ENCODE measurements around the gene DNAJC16. TPM values are rescaled to one million over a fixed set of nuclear protein-coding genes. Genes with fewer than 3 reads are reported as not detected.
"Not testable (repeated sequence)": the region's sequence is repeated elsewhere in the genome, so short reads cannot be mapped to it uniquely, and the experiment has no call there.

DNAJC16 gene
- total RNA-seq, 1 donor from 2014 or later, result 32.5 TPM

DNA sequence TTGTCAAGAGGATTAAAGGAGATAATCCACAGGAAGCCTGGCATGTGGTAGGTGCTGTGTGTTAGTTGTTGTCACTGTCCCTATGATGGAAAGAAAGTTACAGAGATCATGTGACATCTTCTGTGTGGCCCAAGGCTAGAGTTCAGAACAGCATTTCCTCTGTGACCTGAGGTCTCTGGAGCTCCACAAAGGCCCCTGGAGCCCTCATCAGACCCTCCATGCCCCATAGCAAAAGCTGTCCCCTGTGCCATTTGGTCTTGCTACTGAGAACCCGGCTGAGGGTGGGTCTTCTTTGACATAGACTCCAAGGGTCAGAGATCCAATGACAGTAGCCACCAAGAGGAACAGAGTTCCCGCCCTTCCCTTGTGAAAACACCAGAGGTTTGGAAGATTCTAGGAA, 42.7 kb upstream of the DNAJC16 start:
- Mint-ChIP-seq H3K27ac (ENCODE audit: unreplicated experiment) (no peak overlapping the region), H3K4me1 (ENCODE audit: low read depth, unreplicated experiment) (peaks cover 10% of the 10 kb centered on the region), H3K4me3 (ENCODE audit: unreplicated experiment) (no peak overlapping the region), H3K27me3 (ENCODE audit: unreplicated experiment) (peaks cover 12% of the 10 kb centered on the region), H3K9me3 (ENCODE audit: unreplicated experiment) (peaks cover 11% of the 10 kb centered on the region), H3K36me3 (ENCODE audit: unreplicated experiment) (peaks cover 12% of the 10 kb centered on the region)
- DNase-seq, result no peak
- TF ChIP-seq, protein P1, sequence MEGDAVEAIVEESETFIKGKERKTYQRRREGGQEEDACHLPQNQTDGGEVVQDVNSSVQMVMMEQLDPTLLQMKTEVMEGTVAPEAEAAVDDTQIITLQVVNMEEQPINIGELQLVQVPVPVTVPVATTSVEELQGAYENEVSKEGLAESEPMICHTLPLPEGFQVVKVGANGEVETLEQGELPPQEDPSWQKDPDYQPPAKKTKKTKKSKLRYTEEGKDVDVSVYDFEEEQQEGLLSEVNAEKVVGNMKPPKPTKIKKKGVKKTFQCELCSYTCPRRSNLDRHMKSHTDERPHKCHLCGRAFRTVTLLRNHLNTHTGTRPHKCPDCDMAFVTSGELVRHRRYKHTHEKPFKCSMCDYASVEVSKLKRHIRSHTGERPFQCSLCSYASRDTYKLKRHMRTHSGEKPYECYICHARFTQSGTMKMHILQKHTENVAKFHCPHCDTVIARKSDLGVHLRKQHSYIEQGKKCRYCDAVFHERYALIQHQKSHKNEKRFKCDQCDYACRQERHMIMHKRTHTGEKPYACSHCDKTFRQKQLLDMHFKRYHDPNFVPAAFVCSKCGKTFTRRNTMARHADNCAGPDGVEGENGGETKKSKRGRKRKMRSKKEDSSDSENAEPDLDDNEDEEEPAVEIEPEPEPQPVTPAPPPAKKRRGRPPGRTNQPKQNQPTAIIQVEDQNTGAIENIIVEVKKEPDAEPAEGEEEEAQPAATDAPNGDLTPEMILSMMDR (IDR thresholded peaks at IDR 0.05; ENCODE audit: partially characterized antibody, unreplicated experiment), result no peak

DNA sequence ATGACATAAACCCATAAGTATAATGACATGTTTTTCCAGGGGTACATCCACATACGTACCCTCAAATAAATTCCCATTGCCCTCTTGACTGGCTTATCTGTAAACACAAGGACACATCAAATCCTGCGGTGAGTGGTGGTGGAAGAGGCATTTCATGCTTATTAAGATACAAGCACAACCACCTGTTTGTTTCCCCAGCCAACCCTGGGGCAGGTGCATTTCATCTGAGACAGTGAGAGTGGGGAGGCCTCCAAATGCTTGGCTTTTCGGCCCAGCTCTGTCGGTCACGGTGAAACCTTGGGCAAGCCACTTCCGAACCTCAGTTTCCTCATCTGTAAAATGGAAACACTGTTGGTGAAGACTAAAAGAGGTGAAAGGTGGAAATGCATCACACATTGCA, 42.2 kb upstream of the DNAJC16 start:
- DNase-seq; H3K27ac Mint-ChIP-seq (ENCODE audit: unreplicated experiment); H3K4me3 Mint-ChIP-seq (ENCODE audit: unreplicated experiment): not testable (repeated sequence)
- peaks cover 14% of the 10 kb centered on the region for H3K36me3 Mint-ChIP-seq (ENCODE audit: unreplicated experiment)
- peaks cover 15% of the 10 kb centered on the region for H3K4me1 Mint-ChIP-seq (ENCODE audit: low read depth, unreplicated experiment)
- peaks cover 16% of the 10 kb centered on the region for H3K9me3 Mint-ChIP-seq (ENCODE audit: unreplicated experiment)
- peaks cover 17% of the 10 kb centered on the region for H3K27me3 Mint-ChIP-seq (ENCODE audit: unreplicated experiment)

DNA sequence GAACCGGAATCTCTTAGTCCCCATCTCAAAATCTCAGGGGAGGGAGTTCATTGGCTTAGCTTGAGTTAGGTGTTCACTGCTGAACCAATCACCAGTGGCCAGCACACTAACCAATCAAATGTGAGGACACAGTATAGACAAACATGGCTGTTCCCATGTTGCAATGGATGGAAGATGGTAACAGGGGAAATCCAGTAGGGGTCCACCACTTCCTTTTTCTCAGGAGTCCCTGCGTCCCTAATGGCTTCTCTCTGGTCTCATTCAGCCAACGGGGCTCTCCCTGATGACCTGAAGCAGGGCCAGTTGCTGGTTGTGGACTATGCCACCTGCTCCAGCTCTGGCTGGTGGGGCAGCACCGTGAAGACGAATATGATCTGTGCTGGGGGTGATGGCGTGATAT, 41.0 kb upstream of the DNAJC16 start:
- H3K36me3 Mint-ChIP-seq (ENCODE audit: unreplicated experiment), result peaks cover 4% of the 10 kb centered on the region
- no peak overlapping the region for H3K4me3 Mint-ChIP-seq (ENCODE audit: unreplicated experiment)
- TF ChIP-seq, protein P1 (IDR thresholded peaks at IDR 0.05; ENCODE audit: partially characterized antibody, unreplicated experiment), result no peak
- H3K9me3 Mint-ChIP-seq (ENCODE audit: unreplicated experiment), result peaks cover 18% of the 10 kb centered on the region
- peaks cover 18% of the 10 kb centered on the region for H3K27me3 Mint-ChIP-seq (ENCODE audit: unreplicated experiment)
- DNase-seq, result no peak
- no peak overlapping the region for H3K27ac Mint-ChIP-seq (ENCODE audit: unreplicated experiment)
- peaks cover 15% of the 10 kb centered on the region for H3K4me1 Mint-ChIP-seq (ENCODE audit: low read depth, unreplicated experiment)

DNA sequence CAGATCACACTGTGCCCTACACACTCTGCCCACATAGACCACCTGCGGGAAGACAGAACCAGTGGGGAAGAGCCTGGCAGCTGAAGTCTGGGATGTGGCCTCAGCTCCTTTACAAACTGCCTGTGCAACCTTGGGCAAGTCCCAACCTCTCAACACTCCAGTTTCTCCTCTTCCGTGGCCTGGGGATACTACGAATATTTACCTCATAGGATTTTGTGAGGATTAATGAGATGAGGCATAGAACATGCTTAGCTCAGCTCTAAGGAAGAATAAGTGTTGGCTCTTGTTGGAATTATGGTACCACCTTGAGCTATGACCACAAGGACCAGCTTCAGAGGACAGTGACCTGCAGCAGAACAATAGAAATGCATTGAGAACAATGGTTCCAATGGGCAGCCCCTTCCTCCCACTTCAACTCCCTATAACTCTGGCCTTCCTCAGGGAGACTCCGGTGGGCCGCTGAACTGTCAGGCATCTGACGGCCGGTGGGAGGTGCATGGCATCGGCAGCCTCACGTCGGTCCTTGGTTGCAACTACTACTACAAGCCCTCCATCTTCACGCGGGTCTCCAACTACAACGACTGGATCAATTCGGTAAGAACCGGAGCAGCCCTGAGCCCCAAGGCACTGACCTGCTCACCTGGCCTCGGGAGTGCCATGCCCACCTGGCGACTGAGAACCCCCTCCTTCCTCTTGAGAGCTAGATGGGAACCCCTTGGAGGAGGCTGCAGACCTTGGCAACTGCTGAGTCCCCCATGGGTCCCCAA, 39.6 kb upstream of the DNAJC16 start:
- H3K27ac Mint-ChIP-seq (ENCODE audit: unreplicated experiment); H3K4me3 Mint-ChIP-seq (ENCODE audit: unreplicated experiment); H3K36me3 Mint-ChIP-seq (ENCODE audit: unreplicated experiment); DNase-seq: not testable (repeated sequence)
- Mint-ChIP-seq H3K9me3 (ENCODE audit: unreplicated experiment) (peaks cover 18% of the 10 kb centered on the region), H3K4me1 (ENCODE audit: low read depth, unreplicated experiment) (peaks cover 15% of the 10 kb centered on the region), H3K27me3 (ENCODE audit: unreplicated experiment) (peaks cover 18% of the 10 kb centered on the region)

DNA sequence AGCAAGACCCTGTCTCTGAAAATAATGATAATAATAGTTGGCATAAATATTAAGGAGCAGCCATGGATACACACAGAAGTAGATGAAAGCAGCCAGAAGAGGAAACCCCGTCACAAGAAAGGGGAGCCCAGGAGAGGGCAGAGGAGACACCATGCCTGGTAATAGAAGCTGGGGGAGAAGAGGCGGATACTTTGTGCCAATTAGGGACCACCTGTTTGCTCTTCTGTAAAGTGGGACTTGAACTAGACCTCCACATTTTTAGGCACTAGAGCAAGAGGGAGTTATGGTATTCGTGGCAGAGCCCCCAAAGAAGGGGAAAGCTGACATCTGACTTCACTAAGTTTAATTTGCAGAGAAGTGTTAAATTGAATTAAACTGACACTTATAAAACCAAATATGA, 38.3 kb upstream of the DNAJC16 start:
- Mint-ChIP-seq H3K4me1 (ENCODE audit: low read depth, unreplicated experiment) (peaks cover 15% of the 10 kb centered on the region), H3K4me3 (ENCODE audit: unreplicated experiment) (no peak overlapping the region), H3K9me3 (ENCODE audit: unreplicated experiment) (peaks cover 18% of the 10 kb centered on the region), H3K27ac (ENCODE audit: unreplicated experiment) (peak overlapping the region; percentile 96), H3K36me3 (ENCODE audit: unreplicated experiment) (peaks cover 4% of the 10 kb centered on the region), H3K27me3 (ENCODE audit: unreplicated experiment) (peaks cover 18% of the 10 kb centered on the region)
- DNase-seq, result no peak
- TF ChIP-seq, protein P1 (IDR thresholded peaks at IDR 0.05; ENCODE audit: partially characterized antibody, unreplicated experiment), result no peak

DNA sequence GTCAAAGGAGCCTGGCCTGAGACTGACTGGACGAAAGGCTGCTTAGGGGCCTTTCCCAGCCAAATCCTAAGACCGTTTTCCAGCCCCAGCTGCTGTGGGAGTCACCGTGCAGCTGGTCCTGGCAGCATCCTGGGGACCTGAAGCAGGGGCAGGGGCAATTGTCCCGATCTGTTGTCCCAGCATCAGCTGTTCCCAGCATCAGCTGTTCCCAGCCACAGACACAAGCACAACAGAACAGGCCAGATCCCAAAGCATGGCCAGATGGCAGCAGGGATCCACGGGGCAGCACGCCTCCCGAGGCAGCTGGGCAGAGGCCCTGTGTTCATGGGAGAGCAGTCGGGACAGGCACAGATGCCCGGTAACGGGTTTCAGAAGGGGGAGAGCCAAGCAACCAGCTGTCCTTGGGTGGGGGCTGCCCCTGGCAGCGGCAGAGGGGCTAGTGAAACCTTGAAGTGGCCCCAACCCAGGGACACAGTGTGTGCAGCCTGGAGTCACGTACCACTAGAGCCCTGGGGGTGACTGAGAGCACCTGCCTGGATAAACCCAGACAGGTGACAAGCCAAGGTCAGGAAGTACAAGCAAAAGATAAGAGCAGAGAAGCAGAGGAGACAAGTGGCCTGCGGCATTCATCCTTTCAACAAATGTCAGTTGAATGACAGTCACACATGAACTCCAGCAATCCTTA, 37.5 kb upstream of the DNAJC16 start:
- TF ChIP-seq, protein P1 (IDR thresholded peaks at IDR 0.05; ENCODE audit: partially characterized antibody, unreplicated experiment), result no peak
- H3K36me3 Mint-ChIP-seq (ENCODE audit: unreplicated experiment), result peaks cover 4% of the 10 kb centered on the region
- peaks cover 18% of the 10 kb centered on the region for H3K9me3 Mint-ChIP-seq (ENCODE audit: unreplicated experiment)
- DNase-seq, result peak; percentile 85
- peaks cover 16% of the 10 kb centered on the region for H3K27me3 Mint-ChIP-seq (ENCODE audit: unreplicated experiment)
- peak overlapping the region; percentile 96 for H3K27ac Mint-ChIP-seq (ENCODE audit: unreplicated experiment)
- peak overlapping the region; percentile 65 for H3K4me3 Mint-ChIP-seq (ENCODE audit: unreplicated experiment)
- peaks cover 15% of the 10 kb centered on the region for H3K4me1 Mint-ChIP-seq (ENCODE audit: low read depth, unreplicated experiment)

DNA sequence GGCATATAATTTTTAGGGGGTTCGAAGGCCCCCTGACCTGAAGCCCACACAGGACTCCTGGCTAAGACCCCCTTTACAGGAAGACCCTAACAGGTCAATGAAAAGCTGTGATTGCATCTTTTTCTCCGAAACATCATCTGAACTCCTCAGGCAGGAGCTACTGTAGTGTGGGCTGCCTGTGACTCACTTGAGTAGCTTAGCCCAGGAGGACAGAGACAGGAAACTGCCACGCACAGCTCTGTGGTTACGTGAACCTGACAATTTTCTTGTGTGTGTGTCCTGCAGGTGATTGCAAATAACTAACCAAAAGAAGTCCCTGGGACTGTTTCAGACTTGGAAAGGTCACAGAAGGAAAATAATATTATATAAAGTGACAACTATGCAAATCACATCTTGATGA, 35.6 kb upstream of the DNAJC16 start:
- not testable (repeated sequence) for H3K36me3 Mint-ChIP-seq (ENCODE audit: unreplicated experiment); H3K4me3 Mint-ChIP-seq (ENCODE audit: unreplicated experiment); H3K27ac Mint-ChIP-seq (ENCODE audit: unreplicated experiment); DNase-seq
- peaks cover 16% of the 10 kb centered on the region for H3K27me3 Mint-ChIP-seq (ENCODE audit: unreplicated experiment)
- peaks cover 15% of the 10 kb centered on the region for H3K4me1 Mint-ChIP-seq (ENCODE audit: low read depth, unreplicated experiment)
- peaks cover 18% of the 10 kb centered on the region for H3K9me3 Mint-ChIP-seq (ENCODE audit: unreplicated experiment)

Measured in glutamatergic neuron (in vitro differentiated cells).